ENCODE measurements around the gene ABCD4.

The ABCD4 gene

DNA sequence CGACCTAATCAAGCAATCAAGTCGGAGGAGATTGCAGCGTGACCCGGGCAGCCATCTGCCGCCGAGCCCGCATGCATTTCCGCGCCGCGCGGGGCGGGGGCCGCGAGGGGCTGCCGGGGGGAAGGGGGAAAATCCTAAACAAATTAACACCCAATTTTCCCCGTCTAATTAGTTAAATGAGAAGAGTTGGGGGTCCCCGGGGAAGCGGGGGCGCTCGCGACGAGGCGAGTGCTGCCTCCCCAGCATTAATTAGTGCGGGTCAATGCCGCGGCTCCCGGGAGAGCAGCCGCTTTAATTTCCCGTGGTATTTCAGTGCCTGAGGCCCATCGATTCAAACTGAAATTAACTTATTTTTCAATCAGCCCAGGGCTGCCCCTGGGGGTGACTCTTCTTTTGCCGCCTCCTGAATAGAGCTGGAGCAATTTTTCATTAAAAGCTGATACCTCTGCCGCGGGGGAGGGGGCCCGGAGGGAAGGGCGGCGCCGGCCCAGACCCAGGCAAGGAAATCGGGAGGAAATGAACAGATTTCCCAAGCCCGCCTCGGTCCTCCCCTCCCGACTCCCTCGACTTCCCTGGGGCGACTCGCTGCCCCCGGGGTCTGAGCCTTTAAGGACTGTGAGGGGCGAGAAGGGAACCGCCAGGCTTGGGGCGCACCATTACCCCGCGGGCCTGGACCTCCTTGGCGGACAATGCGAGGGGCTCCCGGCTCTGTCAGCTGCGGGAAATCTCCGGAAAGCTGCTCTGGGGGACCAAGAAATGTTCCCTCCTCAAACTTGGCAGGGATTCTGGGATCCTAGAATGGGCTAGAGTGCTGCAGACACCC, 44.6 kb downstream of the ABCD4 start:
- DNase-seq (ENCODE audit: low spot score): no peak
- TF ChIP-seq, protein P1, sequence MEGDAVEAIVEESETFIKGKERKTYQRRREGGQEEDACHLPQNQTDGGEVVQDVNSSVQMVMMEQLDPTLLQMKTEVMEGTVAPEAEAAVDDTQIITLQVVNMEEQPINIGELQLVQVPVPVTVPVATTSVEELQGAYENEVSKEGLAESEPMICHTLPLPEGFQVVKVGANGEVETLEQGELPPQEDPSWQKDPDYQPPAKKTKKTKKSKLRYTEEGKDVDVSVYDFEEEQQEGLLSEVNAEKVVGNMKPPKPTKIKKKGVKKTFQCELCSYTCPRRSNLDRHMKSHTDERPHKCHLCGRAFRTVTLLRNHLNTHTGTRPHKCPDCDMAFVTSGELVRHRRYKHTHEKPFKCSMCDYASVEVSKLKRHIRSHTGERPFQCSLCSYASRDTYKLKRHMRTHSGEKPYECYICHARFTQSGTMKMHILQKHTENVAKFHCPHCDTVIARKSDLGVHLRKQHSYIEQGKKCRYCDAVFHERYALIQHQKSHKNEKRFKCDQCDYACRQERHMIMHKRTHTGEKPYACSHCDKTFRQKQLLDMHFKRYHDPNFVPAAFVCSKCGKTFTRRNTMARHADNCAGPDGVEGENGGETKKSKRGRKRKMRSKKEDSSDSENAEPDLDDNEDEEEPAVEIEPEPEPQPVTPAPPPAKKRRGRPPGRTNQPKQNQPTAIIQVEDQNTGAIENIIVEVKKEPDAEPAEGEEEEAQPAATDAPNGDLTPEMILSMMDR (IDR thresholded peaks at IDR 0.05; ENCODE audit: extremely low read depth, insufficient read depth, missing control alignments): no peak
- in situ Hi-C loops (cut with MboI; ENCODE audit: low pct_unique_long_range_greater_than_20kb, low sequenced_read_pairs, unreplicated experiment): no loop called here

DNA sequence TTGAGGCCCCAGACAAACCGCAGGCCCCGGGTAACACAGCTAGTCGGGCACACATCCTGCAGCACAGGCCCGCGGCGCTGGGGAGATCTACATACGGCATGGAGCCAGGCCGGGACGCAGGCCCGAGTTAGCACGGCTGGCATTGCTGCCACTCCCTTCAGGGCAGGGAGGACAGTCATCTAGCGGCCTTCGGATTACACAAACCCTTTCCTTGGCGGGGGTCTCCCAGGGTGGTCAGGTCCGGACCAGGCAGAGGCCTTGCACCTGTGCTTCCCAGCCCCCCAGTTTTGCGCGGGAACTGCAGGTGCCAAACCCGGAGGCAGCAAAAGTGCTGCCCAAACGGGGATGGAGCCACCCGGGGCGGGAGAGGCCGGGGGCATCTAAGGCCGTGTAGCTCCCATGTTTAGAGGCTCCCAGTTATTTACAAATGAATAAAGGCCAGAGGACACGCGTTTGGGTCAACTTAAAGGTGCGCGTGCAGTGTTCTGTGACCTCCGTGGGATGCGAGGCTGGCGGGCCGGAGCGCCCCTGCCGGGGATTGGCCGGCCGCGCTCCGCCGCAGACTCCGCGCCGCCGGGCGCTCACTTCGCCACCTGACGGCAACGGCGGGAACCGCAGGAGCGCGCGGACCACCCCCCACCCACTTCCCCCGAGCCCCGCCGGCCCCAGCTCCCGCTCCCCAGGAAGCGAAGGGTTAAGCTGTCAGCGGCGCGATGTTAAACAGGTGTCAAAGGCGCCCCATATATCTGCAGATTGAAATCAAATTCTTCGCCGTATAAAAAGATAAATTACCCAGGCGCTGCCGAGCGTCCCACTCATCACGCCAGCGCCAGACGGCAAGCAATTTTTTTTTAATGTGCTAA, 45.4 kb downstream of the ABCD4 start:
- DNase-seq (ENCODE audit: low spot score): peak; percentile 93
- TF ChIP-seq, protein P1 (IDR thresholded peaks at IDR 0.05; ENCODE audit: extremely low read depth, insufficient read depth, missing control alignments): peak; percentile 90
- in situ Hi-C loops (cut with MboI; ENCODE audit: low pct_unique_long_range_greater_than_20kb, low sequenced_read_pairs, unreplicated experiment): no loop called here

DNA sequence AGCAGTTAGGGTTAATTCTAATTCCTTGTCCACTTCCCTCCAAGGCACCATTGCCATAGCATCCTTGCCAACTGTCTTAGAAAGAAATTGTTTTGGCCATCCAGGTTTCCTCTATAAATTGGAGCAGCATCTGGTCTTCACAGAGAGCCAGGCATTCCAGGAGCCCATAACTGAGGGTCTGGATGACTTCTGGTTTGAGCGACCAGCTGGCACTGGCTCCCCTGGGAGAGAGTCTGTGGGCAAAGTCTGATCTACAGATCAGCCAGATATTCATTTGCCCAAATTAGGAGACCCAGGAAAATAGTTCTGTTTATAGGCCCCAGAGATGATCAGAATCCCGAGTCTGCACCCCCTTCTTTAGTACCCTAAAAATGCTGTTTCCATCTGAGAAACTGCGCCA, 47.5 kb downstream of the ABCD4 start:
- TF ChIP-seq, protein P1 (IDR thresholded peaks at IDR 0.05; ENCODE audit: extremely low read depth, insufficient read depth, missing control alignments): no peak
- in situ Hi-C loops (cut with MboI; ENCODE audit: low pct_unique_long_range_greater_than_20kb, low sequenced_read_pairs, unreplicated experiment): no loop called here
- DNase-seq (ENCODE audit: low spot score): no peak

DNA sequence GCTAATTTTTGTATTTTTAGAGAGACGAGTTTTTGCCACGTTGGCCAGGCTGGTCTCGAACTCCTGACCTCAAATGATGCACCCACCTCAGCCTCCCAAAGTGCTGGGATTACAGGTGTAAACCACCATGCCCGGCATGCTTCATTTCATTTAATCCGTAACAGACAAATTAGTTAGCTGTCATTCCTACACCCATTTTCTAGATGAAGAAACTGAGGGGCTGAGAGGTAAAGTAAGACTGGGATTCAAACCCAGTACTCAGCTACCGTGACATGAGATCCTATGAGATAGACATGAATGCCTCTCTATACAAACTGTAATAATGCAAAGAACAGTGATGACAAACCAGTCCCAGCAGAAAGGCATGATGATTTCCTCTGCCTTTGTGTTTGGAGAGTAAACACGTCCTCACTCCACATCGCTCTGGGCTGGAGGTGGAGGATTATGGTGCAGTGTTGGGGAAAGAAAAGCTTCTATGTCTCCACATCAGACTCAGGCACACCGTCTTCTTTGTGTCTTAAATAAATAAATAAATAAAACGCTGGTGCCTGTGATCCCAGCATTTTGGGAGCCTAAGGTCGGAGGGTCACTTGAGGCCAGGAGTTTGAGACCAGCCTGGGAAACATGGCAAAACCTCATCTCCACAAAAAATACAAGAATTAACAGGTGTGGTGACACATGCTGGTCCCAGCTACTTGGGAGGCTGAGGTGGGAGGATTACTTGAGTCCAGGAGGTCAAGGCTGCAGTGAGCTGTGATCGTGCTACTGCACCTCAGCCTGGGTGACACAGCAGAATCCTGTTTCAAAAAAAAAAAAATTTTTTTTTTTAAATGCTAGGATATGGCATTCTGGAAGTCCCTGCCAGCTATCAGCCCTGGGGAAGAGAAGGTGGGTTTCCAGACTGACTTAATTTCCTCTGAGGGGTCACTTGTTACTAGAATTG, 53.0 kb downstream of the ABCD4 start:
- TF ChIP-seq, protein P1 (IDR thresholded peaks at IDR 0.05; ENCODE audit: extremely low read depth, insufficient read depth, missing control alignments): no peak
- in situ Hi-C loops (cut with MboI; ENCODE audit: low pct_unique_long_range_greater_than_20kb, low sequenced_read_pairs, unreplicated experiment): no loop called here
- no peak for DNase-seq (ENCODE audit: low spot score)

DNA sequence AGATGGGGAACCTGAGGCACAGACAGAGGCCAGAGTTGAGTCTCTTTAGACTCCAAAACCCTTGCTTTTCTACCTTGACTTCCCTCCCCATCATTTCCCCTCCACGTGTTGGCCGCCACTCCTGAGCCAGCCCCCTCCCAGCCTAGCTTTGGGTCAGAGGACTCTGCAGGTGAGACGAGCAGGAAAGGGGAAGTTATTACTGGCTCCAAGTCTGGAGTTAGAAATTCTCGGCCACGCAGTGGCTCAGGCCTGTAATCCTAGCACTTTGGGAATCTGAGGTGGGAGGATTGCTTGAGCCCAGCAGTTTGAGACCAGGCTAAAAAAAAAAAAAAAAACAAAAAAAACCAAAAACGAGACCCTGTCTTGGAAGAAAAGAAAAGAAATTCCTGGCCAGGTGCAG, 54.7 kb downstream of the ABCD4 start:
- DNase-seq (ENCODE audit: low spot score): no peak
- TF ChIP-seq, protein P1 (IDR thresholded peaks at IDR 0.05; ENCODE audit: extremely low read depth, insufficient read depth, missing control alignments): no peak
- in situ Hi-C loops (cut with MboI; ENCODE audit: low pct_unique_long_range_greater_than_20kb, low sequenced_read_pairs, unreplicated experiment): no loop called here

DNA sequence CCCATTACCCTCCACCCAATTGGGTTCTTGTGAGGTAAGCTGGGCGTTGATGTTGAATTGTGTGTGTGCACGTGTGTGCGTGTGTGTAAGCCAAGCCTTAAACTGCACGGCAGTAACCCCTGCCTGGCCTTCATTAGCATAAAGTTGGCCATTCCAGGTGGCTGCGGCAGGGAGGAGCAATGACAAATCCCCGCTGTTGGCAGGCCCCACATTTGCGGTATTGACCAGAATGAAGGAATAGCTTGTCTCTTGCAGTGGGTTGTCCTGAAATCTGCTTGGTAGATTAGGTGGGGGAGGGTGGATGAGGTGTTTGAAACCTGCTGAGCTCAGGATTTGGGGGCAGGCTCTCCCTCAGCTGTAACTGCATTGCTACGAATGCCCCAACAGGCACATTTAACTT, 56.2 kb downstream of the ABCD4 start:
- in situ Hi-C loops (cut with MboI; ENCODE audit: low pct_unique_long_range_greater_than_20kb, low sequenced_read_pairs, unreplicated experiment): no loop called here

More for the DNA sequence above, 56.2 kb downstream of the ABCD4 start:
- DNase-seq (ENCODE audit: low spot score): no peak
- TF ChIP-seq, protein P1 (IDR thresholded peaks at IDR 0.05; ENCODE audit: extremely low read depth, insufficient read depth, missing control alignments): no peak
